HepG2 (cell line): ENCODE measurements around the gene MED12L.

Experiments
- EEA1 ChIP-seq: sonication (generic); formaldehyde crosslinking; IDR thresholded peaks from 2 replicates; pipeline ENCODE4 v1.5.1; 2020; ENCODE audit warnings: mild to moderate bottlenecking, missing genetic modification reagents, borderline replicate concordance
- EHMT2 ChIP-seq: fragments of 200-600 bp; sonication (generic); IDR thresholded peaks from 2 replicates; pipeline ENCODE4 v1.7.0; 2017; ENCODE audit warnings: antibody characterized with exemption, low read depth, low read length, borderline replicate concordance
- MEIS1 ChIP-seq: sonication (generic); formaldehyde crosslinking; IDR thresholded peaks from 2 replicates; pipeline ENCODE4 v1.9.0; 2021; ENCODE audit warnings: mild to moderate bottlenecking, missing genetic modification reagents, moderate library complexity, borderline replicate concordance
- RAD21 ChIP-seq: fragments of 450-650 bp; formaldehyde crosslinking; IDR thresholded peaks from 2 replicates; pipeline ENCODE4 v1.5.0; 2020; ENCODE audit warnings: mild to moderate bottlenecking
- SMC3 ChIP-seq: IDR thresholded peaks from 2 replicates; pipeline ENCODE4 v1.6.1; 2011; ENCODE audit warnings: low read length, improper control_type of control experiment
- THAP11 ChIP-seq: IDR thresholded peaks from 2 replicates; pipeline ENCODE4 v1.6.1; 2016; ENCODE audit warnings: missing biosample characterization, missing genetic modification reagents
- ZNF570 ChIP-seq: sonication (generic); formaldehyde crosslinking; IDR thresholded peaks from 2 replicates; pipeline ENCODE4 v1.4.0; 2020; ENCODE audit warnings: mild to moderate bottlenecking, missing genetic modification reagents, borderline replicate concordance
- TF ChIP-seq, protein P1 (sequence below): sonication (generic); formaldehyde crosslinking; IDR thresholded peaks from 2 replicates; pipeline ENCODE4 v1.5.0; 2020; ENCODE audit warnings: mild to moderate bottlenecking, missing genetic modification reagents, moderate library complexity
- TF ChIP-seq, protein P2 (sequence below): sonication (generic); formaldehyde crosslinking; IDR thresholded peaks from 2 replicates; pipeline ENCODE4 v1.8.1; 2023; ENCODE audit warnings: missing genetic modification reagents, mild to moderate bottlenecking, borderline replicate concordance
- TF ChIP-seq, protein P3 (sequence below): sonication (generic); formaldehyde crosslinking; conservative IDR thresholded peaks from 2 replicates; pipeline ENCODE4 v1.8.1; 2023; ENCODE audit warnings: missing genetic modification reagents
- TF ChIP-seq, protein P4 (sequence below): sonication (generic); formaldehyde crosslinking; conservative IDR thresholded peaks from 2 replicates; pipeline ENCODE4 v1.8.0; 2022; ENCODE audit warnings: mild to moderate bottlenecking, moderate library complexity, missing genetic modification reagents
- TF ChIP-seq, protein P5 (sequence below): sonication (generic); formaldehyde crosslinking; conservative IDR thresholded peaks from 2 replicates; pipeline ENCODE4 v1.4.0; 2020; ENCODE audit warnings: missing genetic modification reagents

DNA sequence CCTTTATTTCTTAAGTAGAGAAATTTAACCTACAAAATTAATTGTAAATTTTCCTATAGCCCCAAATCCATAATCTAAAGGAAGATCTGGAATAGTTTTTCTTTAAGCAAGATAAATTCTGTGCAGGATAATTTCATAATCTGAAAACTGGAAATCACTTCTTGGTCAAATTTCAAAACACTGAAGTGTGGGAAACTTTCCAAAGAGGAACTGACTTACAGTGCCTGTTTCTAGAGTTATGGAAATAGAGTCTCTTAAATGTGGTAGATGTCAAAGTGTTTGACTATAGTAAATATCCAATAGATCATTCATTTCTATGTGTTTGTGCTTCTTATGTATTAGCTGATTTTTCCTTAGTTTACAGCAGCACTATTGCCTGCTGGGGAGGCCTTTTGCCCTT, 245.4 kb downstream of the MED12L start:
- TF ChIP-seq RAD21 (CRISPR knock-in tag) (no peak), EEA1 (CRISPR knock-in tag) (no peak), ZNF570 (CRISPR knock-in tag) (no peak), EHMT2 (no peak), SMC3 (no peak), THAP11 (CRISPR knock-in tag) (no peak), MEIS1 (CRISPR knock-in tag) (no peak)
- TF ChIP-seq, protein P1, sequence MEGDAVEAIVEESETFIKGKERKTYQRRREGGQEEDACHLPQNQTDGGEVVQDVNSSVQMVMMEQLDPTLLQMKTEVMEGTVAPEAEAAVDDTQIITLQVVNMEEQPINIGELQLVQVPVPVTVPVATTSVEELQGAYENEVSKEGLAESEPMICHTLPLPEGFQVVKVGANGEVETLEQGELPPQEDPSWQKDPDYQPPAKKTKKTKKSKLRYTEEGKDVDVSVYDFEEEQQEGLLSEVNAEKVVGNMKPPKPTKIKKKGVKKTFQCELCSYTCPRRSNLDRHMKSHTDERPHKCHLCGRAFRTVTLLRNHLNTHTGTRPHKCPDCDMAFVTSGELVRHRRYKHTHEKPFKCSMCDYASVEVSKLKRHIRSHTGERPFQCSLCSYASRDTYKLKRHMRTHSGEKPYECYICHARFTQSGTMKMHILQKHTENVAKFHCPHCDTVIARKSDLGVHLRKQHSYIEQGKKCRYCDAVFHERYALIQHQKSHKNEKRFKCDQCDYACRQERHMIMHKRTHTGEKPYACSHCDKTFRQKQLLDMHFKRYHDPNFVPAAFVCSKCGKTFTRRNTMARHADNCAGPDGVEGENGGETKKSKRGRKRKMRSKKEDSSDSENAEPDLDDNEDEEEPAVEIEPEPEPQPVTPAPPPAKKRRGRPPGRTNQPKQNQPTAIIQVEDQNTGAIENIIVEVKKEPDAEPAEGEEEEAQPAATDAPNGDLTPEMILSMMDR (CRISPR knock-in tag) = no peak
- TF ChIP-seq, protein P2, sequence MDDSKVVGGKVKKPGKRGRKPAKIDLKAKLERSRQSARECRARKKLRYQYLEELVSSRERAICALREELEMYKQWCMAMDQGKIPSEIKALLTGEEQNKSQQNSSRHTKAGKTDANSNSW (CRISPR knock-in tag) = no peak
- TF ChIP-seq, protein P3, sequence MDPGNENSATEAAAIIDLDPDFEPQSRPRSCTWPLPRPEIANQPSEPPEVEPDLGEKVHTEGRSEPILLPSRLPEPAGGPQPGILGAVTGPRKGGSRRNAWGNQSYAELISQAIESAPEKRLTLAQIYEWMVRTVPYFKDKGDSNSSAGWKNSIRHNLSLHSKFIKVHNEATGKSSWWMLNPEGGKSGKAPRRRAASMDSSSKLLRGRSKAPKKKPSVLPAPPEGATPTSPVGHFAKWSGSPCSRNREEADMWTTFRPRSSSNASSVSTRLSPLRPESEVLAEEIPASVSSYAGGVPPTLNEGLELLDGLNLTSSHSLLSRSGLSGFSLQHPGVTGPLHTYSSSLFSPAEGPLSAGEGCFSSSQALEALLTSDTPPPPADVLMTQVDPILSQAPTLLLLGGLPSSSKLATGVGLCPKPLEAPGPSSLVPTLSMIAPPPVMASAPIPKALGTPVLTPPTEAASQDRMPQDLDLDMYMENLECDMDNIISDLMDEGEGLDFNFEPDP (CRISPR knock-in tag) = no peak
- TF ChIP-seq, protein P4, sequence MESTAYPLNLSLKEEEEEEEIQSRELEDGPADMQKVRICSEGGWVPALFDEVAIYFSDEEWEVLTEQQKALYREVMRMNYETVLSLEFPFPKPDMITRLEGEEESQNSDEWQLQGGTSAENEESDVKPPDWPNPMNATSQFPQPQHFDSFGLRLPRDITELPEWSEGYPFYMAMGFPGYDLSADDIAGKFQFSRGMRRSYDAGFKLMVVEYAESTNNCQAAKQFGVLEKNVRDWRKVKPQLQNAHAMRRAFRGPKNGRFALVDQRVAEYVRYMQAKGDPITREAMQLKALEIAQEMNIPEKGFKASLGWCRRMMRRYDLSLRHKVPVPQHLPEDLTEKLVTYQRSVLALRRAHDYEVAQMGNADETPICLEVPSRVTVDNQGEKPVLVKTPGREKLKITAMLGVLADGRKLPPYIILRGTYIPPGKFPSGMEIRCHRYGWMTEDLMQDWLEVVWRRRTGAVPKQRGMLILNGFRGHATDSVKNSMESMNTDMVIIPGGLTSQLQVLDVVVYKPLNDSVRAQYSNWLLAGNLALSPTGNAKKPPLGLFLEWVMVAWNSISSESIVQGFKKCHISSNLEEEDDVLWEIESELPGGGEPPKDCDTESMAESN = no peak
- TF ChIP-seq, protein P5, sequence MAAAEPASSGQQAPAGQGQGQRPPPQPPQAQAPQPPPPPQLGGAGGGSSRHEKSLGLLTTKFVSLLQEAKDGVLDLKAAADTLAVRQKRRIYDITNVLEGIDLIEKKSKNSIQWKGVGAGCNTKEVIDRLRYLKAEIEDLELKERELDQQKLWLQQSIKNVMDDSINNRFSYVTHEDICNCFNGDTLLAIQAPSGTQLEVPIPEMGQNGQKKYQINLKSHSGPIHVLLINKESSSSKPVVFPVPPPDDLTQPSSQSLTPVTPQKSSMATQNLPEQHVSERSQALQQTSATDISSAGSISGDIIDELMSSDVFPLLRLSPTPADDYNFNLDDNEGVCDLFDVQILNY (CRISPR knock-in tag) = no peak
